ENCODE results near the gene ICAM4. TPM values are rescaled to one million over a fixed set of nuclear protein-coding genes. Genes with fewer than 3 reads are reported as not detected.

Gene ICAM4
- total and polyA plus RNA-seq, 2 of the 8 experiments (the other 6 are each of a cell fraction or from before 2014, with no cell fraction given): 1.5 to 4.1 TPM

GRCh38 chr19:10309423-10309822, 22.7 kb downstream of the ICAM4 start, which contains the start of gene ZGLP1 (continued):
- TF ChIP-seq, protein P1, sequence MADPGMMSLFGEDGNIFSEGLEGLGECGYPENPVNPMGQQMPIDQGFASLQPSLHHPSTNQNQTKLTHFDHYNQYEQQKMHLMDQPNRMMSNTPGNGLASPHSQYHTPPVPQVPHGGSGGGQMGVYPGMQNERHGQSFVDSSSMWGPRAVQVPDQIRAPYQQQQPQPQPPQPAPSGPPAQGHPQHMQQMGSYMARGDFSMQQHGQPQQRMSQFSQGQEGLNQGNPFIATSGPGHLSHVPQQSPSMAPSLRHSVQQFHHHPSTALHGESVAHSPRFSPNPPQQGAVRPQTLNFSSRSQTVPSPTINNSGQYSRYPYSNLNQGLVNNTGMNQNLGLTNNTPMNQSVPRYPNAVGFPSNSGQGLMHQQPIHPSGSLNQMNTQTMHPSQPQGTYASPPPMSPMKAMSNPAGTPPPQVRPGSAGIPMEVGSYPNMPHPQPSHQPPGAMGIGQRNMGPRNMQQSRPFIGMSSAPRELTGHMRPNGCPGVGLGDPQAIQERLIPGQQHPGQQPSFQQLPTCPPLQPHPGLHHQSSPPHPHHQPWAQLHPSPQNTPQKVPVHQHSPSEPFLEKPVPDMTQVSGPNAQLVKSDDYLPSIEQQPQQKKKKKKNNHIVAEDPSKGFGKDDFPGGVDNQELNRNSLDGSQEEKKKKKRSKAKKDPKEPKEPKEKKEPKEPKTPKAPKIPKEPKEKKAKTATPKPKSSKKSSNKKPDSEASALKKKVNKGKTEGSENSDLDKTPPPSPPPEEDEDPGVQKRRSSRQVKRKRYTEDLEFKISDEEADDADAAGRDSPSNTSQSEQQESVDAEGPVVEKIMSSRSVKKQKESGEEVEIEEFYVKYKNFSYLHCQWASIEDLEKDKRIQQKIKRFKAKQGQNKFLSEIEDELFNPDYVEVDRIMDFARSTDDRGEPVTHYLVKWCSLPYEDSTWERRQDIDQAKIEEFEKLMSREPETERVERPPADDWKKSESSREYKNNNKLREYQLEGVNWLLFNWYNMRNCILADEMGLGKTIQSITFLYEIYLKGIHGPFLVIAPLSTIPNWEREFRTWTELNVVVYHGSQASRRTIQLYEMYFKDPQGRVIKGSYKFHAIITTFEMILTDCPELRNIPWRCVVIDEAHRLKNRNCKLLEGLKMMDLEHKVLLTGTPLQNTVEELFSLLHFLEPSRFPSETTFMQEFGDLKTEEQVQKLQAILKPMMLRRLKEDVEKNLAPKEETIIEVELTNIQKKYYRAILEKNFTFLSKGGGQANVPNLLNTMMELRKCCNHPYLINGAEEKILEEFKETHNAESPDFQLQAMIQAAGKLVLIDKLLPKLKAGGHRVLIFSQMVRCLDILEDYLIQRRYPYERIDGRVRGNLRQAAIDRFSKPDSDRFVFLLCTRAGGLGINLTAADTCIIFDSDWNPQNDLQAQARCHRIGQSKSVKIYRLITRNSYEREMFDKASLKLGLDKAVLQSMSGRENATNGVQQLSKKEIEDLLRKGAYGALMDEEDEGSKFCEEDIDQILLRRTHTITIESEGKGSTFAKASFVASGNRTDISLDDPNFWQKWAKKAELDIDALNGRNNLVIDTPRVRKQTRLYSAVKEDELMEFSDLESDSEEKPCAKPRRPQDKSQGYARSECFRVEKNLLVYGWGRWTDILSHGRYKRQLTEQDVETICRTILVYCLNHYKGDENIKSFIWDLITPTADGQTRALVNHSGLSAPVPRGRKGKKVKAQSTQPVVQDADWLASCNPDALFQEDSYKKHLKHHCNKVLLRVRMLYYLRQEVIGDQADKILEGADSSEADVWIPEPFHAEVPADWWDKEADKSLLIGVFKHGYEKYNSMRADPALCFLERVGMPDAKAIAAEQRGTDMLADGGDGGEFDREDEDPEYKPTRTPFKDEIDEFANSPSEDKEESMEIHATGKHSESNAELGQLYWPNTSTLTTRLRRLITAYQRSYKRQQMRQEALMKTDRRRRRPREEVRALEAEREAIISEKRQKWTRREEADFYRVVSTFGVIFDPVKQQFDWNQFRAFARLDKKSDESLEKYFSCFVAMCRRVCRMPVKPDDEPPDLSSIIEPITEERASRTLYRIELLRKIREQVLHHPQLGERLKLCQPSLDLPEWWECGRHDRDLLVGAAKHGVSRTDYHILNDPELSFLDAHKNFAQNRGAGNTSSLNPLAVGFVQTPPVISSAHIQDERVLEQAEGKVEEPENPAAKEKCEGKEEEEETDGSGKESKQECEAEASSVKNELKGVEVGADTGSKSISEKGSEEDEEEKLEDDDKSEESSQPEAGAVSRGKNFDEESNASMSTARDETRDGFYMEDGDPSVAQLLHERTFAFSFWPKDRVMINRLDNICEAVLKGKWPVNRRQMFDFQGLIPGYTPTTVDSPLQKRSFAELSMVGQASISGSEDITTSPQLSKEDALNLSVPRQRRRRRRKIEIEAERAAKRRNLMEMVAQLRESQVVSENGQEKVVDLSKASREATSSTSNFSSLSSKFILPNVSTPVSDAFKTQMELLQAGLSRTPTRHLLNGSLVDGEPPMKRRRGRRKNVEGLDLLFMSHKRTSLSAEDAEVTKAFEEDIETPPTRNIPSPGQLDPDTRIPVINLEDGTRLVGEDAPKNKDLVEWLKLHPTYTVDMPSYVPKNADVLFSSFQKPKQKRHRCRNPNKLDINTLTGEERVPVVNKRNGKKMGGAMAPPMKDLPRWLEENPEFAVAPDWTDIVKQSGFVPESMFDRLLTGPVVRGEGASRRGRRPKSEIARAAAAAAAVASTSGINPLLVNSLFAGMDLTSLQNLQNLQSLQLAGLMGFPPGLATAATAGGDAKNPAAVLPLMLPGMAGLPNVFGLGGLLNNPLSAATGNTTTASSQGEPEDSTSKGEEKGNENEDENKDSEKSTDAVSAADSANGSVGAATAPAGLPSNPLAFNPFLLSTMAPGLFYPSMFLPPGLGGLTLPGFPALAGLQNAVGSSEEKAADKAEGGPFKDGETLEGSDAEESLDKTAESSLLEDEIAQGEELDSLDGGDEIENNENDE (IDR thresholded peaks at IDR 0.05; ENCODE audit: insufficient replicate concordance, low read length): no peak
- no peak for TF ChIP-seq SIRT6 (IDR thresholded peaks at IDR 0.05; ENCODE audit: low read length)
- no peak for TF ChIP-seq KDM5A (IDR thresholded peaks at IDR 0.05; ENCODE audit: low read length)
- TF ChIP-seq ZNF274 (IDR thresholded peaks at IDR 0.05; ENCODE audit: borderline replicate concordance, extremely low read depth, low read length): no peak
- no peak for TF ChIP-seq POLR2AphosphoS5 (IDR thresholded peaks at IDR 0.05; ENCODE audit: low read depth, low read length)
- no peak for TF ChIP-seq GABPA (IDR thresholded peaks at IDR 0.05; ENCODE audit: borderline replicate concordance, insufficient read depth, low read length)
- TF ChIP-seq ASH2L (IDR thresholded peaks at IDR 0.05; ENCODE audit: low read length): no peak
- TF ChIP-seq HDAC2 (IDR thresholded peaks at IDR 0.05; ENCODE audit: borderline replicate concordance in 1 of 2, low read depth in 2 of 2, low read length in 2 of 2): no peak
- TF ChIP-seq BACH1 (IDR thresholded peaks at IDR 0.05; ENCODE audit: low read length): no peak
- TF ChIP-seq MAFK (IDR thresholded peaks at IDR 0.05; ENCODE audit: low read depth, low read length): no peak
